GM19035 (cell line): Measurements from ENCODE around the gene RAD52.
A peak's percentile ranks its signal among the peaks of the same experiment; 100 is the strongest.

Experiments
- ATAC-seq: cut with Tn5 transposase; IDR thresholded peaks from one replicate; pipeline ENCODE4 v1.9.1; 2021; ENCODE audit not compliant: unreplicated experiment

RAD52 gene

DNA sequence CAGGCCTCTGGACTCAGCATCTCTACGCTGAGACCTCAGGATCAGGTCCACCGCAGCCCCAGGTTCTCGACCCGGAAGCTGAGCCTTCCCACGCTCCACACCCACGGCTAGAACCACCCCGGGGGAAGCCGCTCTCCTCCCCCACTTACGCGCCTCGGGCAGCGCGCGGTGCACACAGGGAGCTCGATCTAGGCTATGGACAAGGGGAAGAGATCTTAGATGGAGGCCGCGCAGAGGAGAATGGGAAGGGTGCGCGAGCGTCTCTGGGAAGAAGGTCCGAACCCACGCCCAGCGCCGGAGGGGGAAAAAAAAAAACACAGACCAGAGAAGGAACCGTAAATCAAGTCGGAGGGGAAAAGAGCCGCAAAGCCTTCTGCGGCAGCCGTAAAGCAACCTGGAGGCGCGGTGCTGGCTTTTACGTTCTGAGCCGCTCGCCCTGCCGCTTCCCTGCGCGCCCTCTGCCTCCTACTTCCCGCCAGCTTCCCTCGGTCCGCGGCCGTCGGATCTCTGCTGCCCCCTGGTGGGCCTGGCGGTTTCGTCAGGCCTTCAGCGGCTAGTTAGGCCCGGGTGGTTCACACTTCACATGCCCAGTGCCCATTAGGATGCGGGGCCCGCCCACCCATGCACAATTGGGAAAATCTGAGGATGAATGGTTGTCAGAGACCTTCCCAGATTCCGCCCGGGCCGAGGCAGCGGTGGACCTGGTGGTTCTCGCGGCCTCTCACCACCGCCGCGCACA is at the start of gene RAD52:
Gene RAD52 (minus strand): TSS at position 242 of the 739 bp plus-strand sequence. CDS start 16,636 bp downstream, outside the sequence.
- ATAC-seq: peak; percentile 84

DNA sequence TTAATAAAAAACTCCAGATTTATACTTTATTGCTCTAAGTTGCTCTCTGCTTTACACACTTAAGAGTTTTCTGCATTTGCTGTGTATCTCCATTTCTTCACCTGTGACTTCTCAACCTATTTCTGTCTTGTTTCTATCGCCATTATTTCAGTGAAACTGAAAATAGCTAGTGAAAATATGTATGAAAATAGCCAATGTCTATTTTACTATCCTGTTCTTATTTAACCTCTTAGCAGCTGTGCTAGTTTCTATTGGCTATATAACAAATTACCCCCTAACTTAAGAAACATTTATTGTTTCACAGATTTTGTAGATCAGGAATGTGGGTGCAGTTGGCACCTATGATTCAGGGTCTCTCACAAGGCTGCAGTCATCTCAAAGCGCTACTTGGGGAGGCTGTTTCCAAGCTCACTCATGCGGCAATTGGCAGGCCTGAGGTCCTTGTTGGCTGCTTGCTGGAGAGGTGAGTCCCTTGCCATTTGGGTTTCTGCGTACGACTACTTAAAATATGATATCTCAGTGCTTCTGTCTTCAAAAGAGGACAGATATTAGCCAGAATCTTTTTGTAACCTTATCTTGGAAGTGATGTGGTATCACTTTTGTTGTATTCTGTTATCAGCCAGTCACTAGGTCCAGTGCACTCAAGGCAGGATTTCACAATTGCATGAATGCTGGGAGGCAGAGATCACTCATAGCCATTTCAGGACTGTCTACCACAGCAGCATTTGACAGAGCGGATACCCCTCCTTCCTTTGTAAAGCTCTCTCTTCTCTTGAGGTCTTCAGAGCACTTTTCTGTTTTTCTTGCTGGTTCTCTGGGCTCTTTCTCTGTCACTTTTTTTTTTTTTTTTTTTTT is 48.8 kb upstream of the RAD52 start:
- peak; percentile 80 for ATAC-seq

- no peak for ATAC-seq
These were observed 48.0 kb upstream of the RAD52 start for GRCh38 chr12:997505-997904.

- no peak for ATAC-seq
These were observed 47.4 kb upstream of the RAD52 start for GRCh38 chr12:996881-997280.

DNA sequence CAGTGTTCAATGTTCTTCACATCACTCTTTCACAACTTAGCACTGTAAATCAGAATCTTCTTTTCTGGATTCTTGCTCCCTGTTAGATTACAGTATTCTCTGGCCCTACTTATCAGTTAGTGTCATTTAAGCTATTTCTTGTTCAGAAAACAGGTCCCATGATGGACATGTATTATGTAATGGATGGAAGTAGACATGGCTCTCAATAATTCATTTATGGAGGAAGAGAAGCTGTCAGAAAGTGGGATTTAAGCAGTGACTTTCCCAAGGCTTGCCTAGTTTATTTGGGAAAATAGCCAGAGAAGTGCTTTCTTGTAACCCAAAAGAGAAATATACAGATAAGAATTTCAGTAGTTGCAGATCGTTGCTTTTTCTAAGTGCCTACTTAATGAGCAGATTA is 43.2 kb upstream of the RAD52 start:
- no peak for ATAC-seq

DNA sequence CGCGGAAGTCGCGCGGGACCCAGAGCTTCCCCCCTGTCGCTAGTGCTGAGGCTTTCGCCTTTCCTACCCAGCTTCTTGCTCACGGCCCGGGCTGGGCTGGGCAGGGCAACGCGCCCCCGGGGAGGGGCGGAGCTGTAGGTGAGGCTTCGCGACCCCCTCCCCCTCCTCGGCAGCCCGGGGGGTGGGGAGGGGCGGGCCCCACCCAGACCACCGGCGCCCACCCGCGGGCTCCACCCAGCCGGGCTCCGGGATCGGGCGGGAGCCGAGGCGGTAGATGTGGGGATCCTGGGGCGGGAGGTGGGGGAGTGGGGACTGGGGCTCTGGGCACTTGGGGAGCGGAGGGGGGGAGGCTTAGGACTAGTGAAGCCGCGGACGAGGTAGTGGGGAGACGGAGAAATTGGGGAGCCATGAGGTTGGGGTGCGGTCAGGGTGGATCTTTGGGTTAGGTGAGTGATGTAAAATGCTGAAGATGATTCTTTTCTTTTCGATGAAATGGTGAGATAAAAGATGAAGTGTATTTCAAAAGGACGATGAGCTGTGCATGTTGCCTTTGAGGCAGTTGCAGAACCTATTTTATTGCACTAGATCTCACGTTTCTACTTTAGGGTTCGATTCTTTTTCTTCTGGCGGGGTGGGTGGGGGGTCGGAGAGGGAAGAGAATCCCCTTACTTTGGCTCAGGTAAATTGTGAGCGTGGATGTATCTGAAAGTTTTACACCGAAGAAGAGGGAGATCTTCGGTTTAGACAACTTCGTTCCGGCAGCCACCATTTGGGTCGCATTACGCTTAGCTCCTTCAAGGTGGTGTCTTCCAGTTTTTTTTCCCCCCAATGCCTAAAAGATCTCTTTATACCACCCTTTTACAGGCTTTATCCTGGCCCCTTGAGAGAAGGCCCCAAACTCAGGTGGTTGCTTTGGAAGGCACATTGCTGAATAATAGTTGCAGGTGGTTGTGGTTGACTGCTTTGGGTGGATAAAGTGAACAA is 42.1 kb upstream of the RAD52 start:
- ATAC-seq: peak; percentile 41

DNA sequence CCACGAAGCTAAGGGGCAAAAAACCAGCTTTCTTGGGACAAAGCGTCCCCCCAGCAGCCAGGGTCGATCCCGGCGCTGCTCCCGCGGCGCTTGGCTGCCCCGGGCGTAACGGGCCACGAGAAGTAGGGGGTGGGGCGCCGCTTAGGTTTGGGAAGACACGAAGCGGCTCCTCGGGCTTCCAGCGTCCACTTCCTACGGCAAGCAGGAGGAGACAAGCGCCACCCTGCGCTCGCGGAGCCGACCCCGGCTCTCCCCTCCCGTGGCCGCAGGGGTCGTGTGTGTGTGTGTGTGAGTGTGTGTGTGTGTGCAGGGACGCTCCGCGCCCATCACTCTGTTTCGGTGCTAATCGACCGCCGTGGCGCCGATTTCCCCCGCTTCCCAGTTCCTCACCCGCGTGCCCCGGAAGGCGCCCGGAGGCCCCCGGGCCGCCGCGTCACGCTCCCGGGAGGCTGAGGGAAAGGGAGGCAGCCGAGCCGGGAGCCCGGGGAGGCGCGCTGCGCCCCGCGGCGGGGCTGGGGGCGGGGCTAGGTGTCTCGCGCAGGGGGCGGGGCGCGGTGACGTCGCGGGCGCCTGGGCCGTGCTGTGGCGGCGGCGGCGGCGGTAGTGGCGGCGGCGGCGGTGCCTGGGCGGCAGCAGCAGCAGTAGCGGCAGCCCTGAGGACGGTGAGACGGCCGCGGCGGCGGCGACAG is 41.3 kb upstream of the RAD52 start, which contains the start of gene ERC1:
Gene ERC1 (plus strand): TSS at position 563 of the 689 bp plus-strand sequence. CDS start 36,681 bp downstream, outside the sequence.
- ATAC-seq: peak; percentile 84

DNA sequence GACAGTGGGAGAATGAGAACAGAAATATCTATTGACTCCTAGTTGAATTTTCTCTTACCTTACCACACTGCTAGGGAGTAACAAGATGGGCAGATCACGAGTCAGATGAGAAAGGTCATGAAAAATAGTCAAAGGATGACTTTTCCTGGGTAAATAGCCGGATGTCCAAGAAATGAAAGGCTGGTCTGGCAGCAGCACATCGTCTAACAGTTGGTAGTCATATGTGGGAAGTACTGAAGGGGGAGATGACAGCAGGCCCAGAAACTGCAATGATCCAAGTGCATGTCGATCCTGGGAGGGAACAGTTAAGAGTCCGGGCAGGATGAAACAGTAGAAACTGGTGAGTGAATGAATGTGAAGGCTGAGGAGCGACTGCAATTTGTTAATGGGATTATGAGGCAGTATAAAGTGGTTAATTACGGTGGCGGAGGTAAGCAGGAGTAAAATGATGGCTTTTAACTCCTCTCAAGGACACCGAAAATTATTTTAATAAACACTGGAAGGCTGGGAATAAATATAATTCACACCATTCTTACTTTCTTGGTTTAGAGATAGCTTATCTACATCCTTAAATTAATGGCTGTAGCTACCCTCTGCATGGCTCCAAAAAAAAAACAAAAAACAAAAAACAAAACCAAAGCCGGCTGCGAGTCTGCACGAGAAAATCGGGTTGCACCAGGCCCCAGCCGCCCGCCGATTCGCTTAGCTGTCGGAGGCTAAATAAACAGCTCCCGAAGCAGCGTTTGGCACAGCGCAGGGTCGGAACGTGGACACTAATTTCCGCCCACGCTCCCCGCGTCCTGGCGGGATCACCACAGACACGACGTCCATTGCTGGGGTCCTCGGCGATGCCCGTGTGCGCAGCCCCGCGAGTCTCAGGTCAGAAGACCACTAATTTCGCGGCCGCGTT is 40.5 kb upstream of the RAD52 start:
- peak; percentile 25 for ATAC-seq

DNA sequence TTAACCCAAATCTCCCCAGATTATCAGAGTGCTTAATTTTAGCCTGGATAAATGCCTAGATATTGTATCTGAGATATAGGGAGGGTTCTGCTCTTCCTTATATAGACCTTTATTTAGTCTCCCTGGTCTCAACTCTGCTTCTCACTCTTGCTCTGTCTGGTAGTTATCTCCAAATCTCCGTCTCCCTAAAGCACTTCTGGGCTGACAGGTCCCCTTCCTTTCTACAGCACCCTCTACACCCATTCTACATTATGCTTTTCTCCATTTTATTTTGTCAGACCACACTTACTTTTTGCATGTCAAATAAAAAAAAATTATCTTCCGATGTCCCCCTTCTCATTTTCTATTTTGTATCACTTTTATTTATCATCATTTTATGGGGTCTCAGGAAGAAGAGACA is 39.6 kb upstream of the RAD52 start:
- no peak for ATAC-seq

DNA sequence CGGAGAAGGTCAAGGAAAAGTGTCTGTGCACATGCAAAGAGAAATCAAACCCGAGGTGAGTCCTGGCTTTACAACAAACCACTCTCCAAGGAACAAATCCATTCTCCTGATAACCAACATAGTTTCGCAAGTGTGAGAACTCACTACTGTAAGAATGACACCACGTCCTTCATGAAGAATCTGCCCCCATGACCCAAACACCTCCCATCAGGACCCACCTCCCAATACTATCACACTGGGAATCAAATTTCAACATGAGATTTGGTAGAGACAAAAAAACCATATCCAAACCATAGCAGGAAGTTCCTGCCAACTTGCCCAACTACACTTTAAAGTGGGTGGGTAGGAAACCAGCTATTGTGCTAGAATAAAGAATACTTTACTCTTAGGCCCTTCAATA is 39.2 kb upstream of the RAD52 start:
- no peak for ATAC-seq

GRCh38 chr12:981961-982360 is 32.5 kb upstream of the RAD52 start:
- no peak for ATAC-seq

DNA sequence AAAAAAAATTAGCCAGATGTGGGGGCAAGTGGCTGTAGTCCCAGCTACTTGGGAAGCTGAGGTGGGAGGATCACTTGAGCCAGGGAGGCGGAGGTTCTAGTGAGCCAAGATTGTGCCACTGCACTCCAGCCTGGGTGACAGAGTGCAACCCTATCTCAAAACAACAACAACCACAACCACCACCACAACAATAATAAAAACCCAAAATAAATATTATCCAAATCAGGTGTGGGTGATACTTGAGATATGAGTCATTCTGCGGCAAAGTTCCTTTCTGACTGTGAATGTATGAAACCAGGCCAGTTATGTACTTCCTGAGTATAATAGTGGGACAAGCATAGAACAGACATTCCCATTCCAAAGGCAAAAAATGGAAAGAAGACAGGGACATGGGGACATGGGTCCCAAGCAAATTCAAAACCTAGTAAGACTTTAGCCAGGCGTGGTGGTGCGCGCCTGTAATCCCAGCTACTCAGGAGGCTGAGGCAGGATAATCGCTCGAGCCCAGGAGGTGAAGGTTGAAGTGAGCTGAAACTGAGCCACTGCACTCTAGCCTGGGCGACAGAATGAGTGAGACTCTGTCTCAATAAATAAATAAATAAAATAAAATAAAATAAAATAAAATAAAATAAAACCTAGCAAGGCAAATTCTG is 31.8 kb upstream of the RAD52 start:
- peak; percentile 56 for ATAC-seq

DNA sequence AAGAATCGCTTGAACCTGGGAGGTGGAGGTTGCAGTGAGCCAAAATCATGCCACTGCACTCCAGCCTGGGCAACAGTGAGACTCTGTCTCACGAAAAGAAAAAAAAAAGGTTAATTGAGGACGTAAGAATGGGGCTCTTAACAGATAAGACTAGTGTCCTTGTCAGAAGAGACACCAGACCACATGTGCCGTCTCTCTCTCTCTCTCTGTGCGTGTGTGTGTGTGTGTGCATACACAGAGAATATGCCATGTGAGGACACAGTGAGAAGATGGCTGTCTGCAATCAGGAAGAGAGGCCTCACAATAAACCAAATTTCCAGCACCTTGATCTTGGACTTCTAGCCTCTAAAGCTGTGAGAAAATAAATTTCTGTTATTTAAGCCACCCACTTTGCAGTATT is 29.9 kb upstream of the RAD52 start:
- ATAC-seq: no peak

DNA sequence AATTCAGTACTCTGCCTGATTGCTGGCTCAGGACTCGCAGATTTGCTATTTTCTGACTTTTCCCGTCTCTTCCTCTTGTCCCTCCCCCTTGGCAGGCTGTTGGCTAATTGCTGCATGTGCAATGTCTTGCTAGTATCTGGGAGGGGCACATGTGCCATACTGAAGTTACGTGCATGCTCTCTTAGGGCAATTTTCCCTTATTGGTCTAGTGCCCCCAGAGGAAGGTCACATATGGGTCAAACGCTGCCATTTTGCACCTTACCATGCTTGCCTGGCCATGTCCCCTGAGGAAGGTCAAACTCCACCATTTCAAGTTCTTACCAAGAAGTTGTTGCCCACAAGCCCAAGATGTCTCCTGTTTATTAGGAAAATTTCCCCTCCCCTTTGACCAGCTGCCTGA is 27.7 kb upstream of the RAD52 start:
- ATAC-seq: no peak

GRCh38 chr12:976644-977043 is 27.1 kb upstream of the RAD52 start:
- ATAC-seq: no peak

DNA sequence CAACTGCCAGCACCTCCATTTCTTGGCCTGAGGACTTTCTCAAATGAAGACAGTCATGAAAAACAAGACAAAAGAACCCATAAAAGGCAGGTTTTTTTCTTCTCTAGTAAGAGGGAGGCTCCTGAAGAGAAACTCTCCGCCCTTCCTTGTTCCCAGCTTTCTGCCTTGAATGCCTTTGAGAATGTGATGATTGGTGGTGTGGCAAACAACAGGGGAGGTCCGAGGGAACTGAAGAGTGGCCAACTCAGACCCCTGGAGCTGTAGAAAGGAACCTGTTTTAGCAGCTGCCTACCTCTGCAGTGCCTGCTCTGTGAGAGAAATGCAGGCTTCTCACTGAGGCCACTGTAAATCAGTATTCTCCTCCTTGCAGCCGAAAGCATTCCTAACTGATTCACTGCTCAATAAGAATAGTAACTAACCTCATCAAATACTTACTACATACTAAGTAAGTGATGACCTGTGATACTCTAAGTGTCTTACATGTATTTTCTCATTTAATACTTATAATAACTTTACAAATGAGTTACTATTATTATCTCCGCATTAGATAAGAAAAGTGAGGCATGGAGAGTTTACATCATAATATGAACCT is 24.9 kb upstream of the RAD52 start:
- no peak for ATAC-seq

- no peak for ATAC-seq
These were observed 22.5 kb upstream of the RAD52 start for GRCh38 chr12:971991-972390.

DNA sequence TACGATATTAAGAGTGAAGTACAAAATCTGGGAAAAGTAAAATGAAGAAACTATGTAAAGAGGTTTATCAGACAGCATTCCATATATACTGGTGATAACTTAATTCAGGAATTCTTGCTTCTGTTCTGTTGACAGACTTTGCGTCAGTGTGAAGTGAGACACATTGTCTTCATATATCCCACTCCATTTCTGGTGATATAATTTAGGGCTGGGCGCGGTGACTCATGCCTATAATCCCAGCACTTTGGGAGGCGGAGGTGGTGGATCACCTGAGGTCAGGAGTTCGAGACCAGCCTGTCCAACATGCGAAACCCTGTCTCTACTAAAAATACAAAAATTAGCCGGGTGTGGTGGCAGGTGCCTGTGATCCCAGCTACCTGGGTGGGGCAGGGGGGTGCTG is 20.3 kb upstream of the RAD52 start:
- no peak for ATAC-seq
